Inflammatory macrophage (primary cell): ENCODE results near the gene PNLDC1.
"Not testable (repeated sequence)": the region's sequence is repeated elsewhere in the genome, so short reads cannot be mapped to it uniquely, and the experiment has no call there.

ENCODE experiments used
- DNase-seq, 2 donors: peaks; one replicate each; pipeline ENCODE4 v3.0.0-alpha.2; 2020 to 2022

The PNLDC1 gene

GRCh38 chr6:159788276-159788675 lies 11.8 kb upstream of the PNLDC1 start:
- DNase-seq = no peak

- peak; percentile 15 to 36 for DNase-seq
These were observed 11.2 kb upstream of the PNLDC1 start for GRCh38 chr6:159788753-159789376.

DNA sequence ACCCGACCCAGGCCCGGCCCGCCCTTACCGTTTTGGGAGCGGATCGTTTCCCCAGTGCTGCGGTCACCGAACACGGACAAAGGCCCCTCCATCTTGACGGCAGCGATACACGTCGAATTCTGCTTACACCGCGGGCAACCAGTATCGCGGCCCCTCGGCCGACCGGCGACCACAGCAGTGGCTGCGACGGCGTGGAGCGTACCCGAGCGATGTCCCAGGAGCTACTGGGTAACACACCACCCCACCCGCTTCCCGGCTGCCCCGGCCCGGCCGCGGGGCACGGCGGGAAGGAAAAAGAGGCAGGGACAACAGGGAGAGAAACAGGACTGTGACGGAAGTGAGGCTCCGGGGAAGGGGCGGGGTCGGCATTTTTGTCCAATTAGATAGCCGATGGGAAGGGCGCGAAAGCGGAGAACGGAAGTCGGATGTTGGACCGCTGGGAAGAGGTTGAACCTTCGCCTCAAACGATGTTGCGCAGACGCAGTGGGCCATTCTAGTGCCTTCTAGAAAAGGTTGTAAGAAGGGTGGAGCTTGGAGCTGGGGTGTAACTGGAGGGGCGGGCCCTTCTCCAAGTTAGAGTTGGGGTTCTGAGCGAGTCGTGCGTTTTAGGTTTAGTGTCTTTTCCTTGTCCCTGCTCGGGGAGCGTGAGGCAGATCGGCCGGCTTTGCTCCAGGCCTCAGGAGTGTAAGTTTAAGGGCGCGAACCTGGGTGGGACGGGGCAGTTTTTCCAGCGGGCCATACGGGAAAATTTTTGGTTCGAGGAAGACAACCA lies 10.5 kb upstream of the PNLDC1 start, which contains the start of gene TCP1:
Gene TCP1 (minus strand): TSS at position 226 of the 772 bp plus-strand sequence. CDS start 134 bp downstream, at position 92.
- DNase-seq = peak; percentile 100

DNA sequence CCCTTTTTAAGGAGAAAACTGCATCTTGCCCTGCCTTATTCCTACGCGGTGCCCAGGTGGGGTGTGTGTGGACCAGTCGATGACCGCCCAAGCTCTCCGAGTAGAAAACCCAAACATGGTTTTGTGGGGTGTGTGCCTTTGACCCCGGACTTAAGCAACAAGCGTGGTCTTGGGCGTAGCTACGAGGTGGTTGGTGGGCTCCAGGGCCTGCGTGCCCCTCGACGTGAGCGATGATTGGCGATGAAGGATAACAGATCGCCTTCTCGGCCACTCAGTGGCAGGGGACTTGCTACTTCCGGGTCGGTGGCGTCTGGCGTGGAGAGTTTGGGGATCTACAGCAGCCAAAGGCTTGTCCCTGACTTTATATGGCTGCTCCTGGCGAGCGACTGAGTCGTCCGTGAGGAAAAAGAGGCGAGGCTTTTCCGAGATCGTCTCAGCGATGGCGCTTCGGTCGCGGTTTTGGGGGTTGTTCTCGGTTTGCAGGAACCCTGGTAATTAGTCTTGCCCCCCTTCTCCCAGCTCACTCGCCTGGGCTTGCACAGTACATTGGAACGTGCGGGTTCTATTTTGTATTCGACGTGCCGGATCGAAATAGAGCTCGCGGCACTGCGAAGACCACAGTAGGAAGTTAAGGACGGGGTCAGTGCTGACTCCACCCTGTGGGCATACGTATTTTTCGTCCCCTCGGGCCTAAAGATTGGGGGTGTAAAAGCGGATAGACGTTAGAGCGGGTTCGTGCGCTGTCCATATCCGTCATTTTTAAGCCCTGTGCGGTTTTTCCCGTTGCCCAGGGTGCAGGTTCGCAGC lies 9.7 kb upstream of the PNLDC1 start, which contains the start of gene MRPL18:
Gene MRPL18 (plus strand): TSS at position 319 of the 807 bp plus-strand sequence. CDS start 121 bp downstream, at position 440.
- DNase-seq = peak; percentile 98

DNA sequence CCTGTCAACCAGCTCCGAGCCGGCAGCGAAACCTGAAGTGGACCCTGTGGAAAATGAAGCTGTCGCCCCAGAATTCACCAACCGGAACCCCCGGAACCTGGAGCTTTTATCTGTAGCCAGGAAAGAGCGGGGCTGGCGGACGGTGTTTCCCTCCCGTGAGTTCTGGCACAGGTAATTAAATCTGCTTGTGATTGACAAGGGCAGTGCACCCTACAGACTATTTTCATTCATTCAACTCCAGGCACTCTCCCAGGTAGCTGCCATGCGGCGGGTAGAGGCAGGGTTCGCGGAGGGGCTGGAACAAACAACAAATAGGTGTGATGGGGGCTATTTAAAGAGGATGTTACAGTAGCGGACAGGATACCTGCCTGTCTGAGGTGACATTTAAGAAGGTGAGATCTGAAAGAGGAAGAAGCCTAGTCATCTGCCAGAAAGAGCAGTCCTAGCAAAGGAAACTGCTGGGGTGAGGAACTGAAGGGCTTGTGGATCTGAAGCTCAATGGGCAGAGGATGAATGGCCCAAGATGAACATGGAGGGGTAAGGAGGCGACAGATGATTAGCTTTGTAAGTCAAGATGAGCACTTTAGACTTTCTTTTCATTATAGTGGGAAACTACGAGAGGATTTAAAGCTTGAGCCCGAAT lies 9.0 kb upstream of the PNLDC1 start:
- peak in 1 of 2 donors; percentile 7 for DNase-seq

- DNase-seq = not testable (repeated sequence)
These were observed 5.1 kb upstream of the PNLDC1 start for GRCh38 chr6:159794976-159795375.

GRCh38 chr6:159797554-159797953 lies 2.5 kb upstream of the PNLDC1 start:
- DNase-seq = no peak

DNA sequence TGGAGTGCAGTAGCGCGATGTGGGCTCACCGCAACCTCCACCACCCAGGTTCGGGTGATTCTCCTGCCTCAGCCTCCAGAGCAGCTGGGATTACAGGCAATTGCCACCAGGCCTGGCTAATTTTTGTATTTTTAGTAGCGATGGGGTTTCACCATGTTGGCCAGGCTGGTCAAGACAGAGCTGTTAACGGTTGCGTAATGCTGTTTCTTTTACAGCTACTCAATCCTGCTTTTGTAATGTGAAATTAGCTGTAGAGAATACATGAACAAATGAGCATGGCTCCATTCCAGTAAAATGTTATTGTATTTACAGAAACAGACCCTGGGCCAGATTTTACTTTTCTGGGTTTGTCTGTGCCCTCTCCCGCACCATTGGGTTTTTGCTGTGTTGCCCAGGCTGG lies 1.9 kb downstream of the PNLDC1 start:
- DNase-seq = peak in 1 of 2 donors; percentile 36

GRCh38 chr6:159804504-159804903 lies 4.4 kb downstream of the PNLDC1 start:
- no peak for DNase-seq

DNA sequence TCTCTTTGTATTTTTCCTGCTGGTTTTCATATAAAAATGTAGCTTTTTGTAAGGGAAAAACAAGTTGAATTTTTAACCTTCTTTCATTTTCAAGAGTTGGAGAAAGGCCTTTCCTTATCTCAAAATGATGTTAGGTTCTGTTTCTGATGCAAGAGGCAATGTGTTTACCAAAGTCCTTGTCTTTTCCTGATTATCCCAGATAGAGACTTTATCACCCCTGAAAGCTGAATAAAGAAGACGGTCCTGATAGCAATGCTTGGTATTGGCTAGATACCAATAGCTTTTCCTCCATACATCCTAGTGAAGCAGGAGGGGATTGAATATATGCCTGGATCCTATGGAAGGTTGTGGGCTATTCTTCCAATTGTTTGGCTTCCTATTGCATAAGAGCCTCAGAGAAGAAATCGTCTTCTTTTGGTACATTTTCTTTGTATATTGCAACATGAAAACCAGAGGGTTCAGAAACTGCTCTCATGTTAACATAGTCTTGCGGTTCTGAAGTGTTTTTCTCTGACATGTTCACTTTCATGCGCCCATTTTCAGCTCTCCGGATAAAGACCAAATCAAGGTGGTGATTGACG lies 5.5 kb downstream of the PNLDC1 start:
- no peak for DNase-seq

- DNase-seq = no peak
These were observed 6.0 kb downstream of the PNLDC1 start for GRCh38 chr6:159806021-159806458.

DNA sequence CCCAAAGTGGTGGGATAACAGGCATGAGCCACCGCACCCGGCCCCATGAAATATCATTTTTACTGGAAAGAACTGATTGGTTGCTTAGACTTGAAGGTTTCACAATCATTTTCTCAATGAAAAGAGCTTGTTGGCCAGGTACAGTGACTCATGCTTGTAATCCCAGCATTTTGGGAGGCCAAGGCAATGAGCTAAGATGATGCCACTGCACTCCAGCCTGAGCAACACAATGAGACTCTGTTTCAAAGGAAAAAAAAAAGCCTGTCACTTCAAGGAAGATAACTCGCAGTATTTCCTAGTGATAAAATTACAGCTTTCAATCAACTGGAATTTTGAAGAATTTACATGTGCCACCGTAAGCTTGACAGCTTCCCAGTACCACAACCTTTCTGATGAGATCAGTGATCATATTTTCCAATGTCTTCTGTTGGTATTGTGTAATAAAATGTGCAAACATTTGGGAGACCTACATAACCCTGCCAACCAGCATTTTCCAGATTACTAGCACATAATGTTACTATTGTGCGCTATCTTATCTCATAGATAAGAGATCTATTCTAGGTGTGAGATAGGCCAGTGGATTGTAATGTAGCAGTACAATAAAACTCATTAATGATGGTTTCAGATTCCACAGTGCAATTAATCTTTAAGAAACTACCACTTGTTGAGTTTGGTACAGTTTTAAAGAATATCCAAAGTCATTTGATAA lies 7.2 kb downstream of the PNLDC1 start:
- no peak for DNase-seq

- no peak for DNase-seq
These were observed 8.6 kb downstream of the PNLDC1 start for GRCh38 chr6:159808647-159809046.

- no peak for DNase-seq
These were observed 9.1 kb downstream of the PNLDC1 start for GRCh38 chr6:159809149-159809548.

DNA sequence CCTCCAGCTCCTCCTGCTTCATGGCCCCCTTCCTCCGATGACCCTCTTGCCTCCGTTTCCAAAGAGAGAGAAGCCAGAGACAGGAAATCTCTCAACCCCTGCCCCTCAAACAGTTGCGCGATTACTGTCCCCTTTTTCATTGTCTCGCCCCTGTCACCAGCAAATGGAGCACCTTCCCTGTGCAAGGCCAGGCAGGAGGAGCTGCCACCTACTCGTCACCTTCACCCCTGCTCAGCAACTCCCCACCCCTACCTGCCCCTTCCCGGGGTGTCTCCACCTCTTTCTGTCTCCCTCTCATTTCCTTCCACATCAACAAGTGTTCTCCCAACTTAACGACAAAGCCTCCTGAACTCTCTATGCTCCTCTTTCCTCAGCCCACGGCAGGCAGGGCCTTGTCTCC lies 13.7 kb downstream of the PNLDC1 start:
- no peak for DNase-seq

GRCh38 chr6:159815410-159815809 lies 15.3 kb downstream of the PNLDC1 start:
- DNase-seq = no peak

- DNase-seq = not testable (repeated sequence)
These were observed 16.7 kb downstream of the PNLDC1 start for GRCh38 chr6:159816775-159817174.

- DNase-seq = no peak
These were observed 18.1 kb downstream of the PNLDC1 start for GRCh38 chr6:159817951-159818739.

GRCh38 chr6:159819098-159819497 lies 19.0 kb downstream of the PNLDC1 start:
- no peak for DNase-seq

DNA sequence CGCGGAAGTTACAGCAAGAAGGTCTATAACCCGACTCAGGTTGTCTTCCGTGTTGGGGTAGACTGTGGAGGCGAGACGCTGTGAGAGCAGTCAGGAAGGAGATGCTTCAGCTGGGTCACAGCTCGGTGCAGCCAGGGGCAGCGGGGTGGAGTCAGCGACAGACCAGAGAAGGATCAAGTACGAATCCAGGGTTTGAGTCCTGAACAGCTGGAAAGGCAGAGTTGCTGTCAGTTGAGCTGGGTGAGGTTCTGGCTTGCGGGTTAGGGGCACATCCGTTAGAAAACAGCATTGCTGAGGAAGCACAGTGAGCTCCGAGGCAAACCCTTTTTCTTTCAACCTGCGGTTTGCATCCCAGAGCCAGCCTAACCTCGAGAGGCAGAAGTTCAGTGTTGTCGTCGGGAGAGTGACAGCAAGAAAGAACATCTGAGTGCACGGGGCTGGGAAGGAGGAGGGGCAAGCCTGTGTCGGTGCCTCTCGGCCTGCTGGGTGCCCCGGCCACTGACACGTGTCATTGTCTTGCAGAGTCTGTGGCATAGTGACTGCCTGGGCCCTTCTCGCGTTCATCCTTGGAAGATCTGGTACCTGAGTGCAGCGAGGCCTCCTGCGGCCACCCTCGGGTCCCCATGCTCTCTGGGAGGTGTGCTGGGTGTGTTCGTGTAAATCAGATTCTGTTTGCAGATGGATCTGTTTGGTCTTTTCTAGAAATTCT lies 20.0 kb downstream of the PNLDC1 start:
- DNase-seq = peak in 1 of 2 donors; percentile 11
